ENCODE results near the gene PHACTR3.

The PHACTR3 gene

GRCh38 chr20:59770270-59770669 is 165.9 kb downstream of the PHACTR3 start:
- TF ChIP-seq CTCF (conservative IDR thresholded peaks at IDR 0.05; ENCODE audit: low read depth, low read length) = no peak
- DNase-seq (ENCODE audit: low read depth) = no peak

GRCh38 chr20:59770851-59771250 is 166.5 kb downstream of the PHACTR3 start:
- DNase-seq (ENCODE audit: low read depth) = no peak
- no peak for TF ChIP-seq CTCF (conservative IDR thresholded peaks at IDR 0.05; ENCODE audit: low read depth, low read length)
- H3K4me3 ChIP-seq (ENCODE audit: low read depth, low read length) = no peak overlapping the region

More at GRCh38 chr20:59770270-59770669, 165.9 kb downstream of the PHACTR3 start:
- H3K4me3 ChIP-seq (ENCODE audit: low read depth, low read length) = no peak overlapping the region

GRCh38 chr20:59771506-59772372 is 167.4 kb downstream of the PHACTR3 start:
- no peak overlapping the region for H3K4me3 ChIP-seq (ENCODE audit: low read depth, low read length)
- no peak for TF ChIP-seq CTCF (conservative IDR thresholded peaks at IDR 0.05; ENCODE audit: low read depth, low read length)
- no peak for DNase-seq (ENCODE audit: low read depth)

- DNase-seq (ENCODE audit: low read depth) = no peak
- TF ChIP-seq CTCF (conservative IDR thresholded peaks at IDR 0.05; ENCODE audit: low read depth, low read length) = no peak
- H3K4me3 ChIP-seq (ENCODE audit: low read depth, low read length) = no peak overlapping the region
These were observed 168.0 kb downstream of the PHACTR3 start for GRCh38 chr20:59772373-59772705.

GRCh38 chr20:59772931-59773913 is 168.9 kb downstream of the PHACTR3 start:
- DNase-seq (ENCODE audit: low read depth) = no peak
- TF ChIP-seq CTCF (conservative IDR thresholded peaks at IDR 0.05; ENCODE audit: low read depth, low read length) = no peak
- H3K4me3 ChIP-seq (ENCODE audit: low read depth, low read length) = no peak overlapping the region

- no peak overlapping the region for H3K4me3 ChIP-seq (ENCODE audit: low read depth, low read length)
- DNase-seq (ENCODE audit: low read depth) = no peak
- no peak for TF ChIP-seq CTCF (conservative IDR thresholded peaks at IDR 0.05; ENCODE audit: low read depth, low read length)
These were observed 169.9 kb downstream of the PHACTR3 start for GRCh38 chr20:59774204-59774641.

Measured in choroid plexus epithelial cell (primary cell).